H1 (cell line): ENCODE data around the gene GBF1. TPM values are rescaled to one million over a fixed set of nuclear protein-coding genes. Genes with fewer than 3 reads are reported as not detected.

Source experiments
- CTCF ChIA-PET: fragments of 300-600 bp; sonication (Branson Sonifier 250); formaldehyde crosslinking; loops from one replicate; lab custom pipeline; 2021; ENCODE audit not compliant: partially characterized antibody; lab: Charles Lee
- POLR2A ChIA-PET: fragments of 300-600 bp; sonication (Branson Sonifier 250); formaldehyde crosslinking; loops from one replicate; lab custom pipeline; 2021; ENCODE audit warnings: inconsistent platforms; ENCODE audit not compliant: partially characterized antibody; lab: Charles Lee
- DNase-seq, 2 experiments: peaks; one replicate each; pipeline versions ENCODE4 v3.0.0 to v3.0.0-alpha.2; 2010 to 2022; ENCODE audit warnings: low spot score in 2 of 2, low read depth in 1 of 2, mixed read lengths in 1 of 2
- FAIRE-seq: peaks from 2 replicates; lab custom pipeline; 2011; peaks lifted over from hg19 to GRCh38; lab: Jason Lieb, UNC
- H2AFZ ChIP-seq: 2 replicates; pipeline ENCODE4 v1.8.1; 2012; ENCODE audit warnings: low read length, inconsistent platforms
- H2AK5ac ChIP-seq: 2 replicates; pipeline ENCODE4 v1.6.1; 2013; ENCODE audit warnings: low read depth, low read length
- H2BK120ac ChIP-seq: replicated peaks from 2 replicates; pipeline ENCODE3; 2013; ENCODE audit warnings: low read depth, low read length, inconsistent platforms
- H2BK12ac ChIP-seq: 2 replicates; pipeline ENCODE4 v1.6.1; 2013; ENCODE audit warnings: low read depth, low read length
- H2BK15ac ChIP-seq: 2 replicates; pipeline ENCODE4 v1.6.1; 2013; ENCODE audit warnings: low read length
- H2BK20ac ChIP-seq: 2 replicates; pipeline ENCODE4 v1.6.1; 2013; ENCODE audit warnings: low read length
- H2BK5ac ChIP-seq: 2 replicates; pipeline ENCODE4 v1.6.1; 2013; ENCODE audit warnings: low read depth, low read length
- H3K14ac ChIP-seq: 2 replicates; pipeline ENCODE4 v1.6.1; 2013; ENCODE audit warnings: inconsistent platforms; ENCODE audit not compliant: insufficient read length
- H3K18ac ChIP-seq: 2 replicates; pipeline ENCODE4 v1.6.1; 2013; ENCODE audit warnings: low read length; ENCODE audit errors: extremely low read depth
- H3K23ac ChIP-seq: 2 replicates; pipeline ENCODE4 v1.6.1; 2013; ENCODE audit warnings: inconsistent platforms; ENCODE audit not compliant: insufficient read length
- H3K23me2 ChIP-seq: 2 replicates; pipeline ENCODE4 v1.6.1; 2013; ENCODE audit warnings: low read depth, low read length
- H3K27ac ChIP-seq: 2 replicates; pipeline ENCODE4 v1.6.1; 2011; ENCODE audit warnings: low read depth, low read length, inconsistent platforms
- H3K27me3 ChIP-seq, 4 experiments: replicated peaks in 1 of 4; 1 replicate in 1 of 4; 2 replicates in 3 of 4; pipeline versions ENCODE4 v1.6.1 to v1.8.1; 2011 to 2013; ENCODE audit warnings: low read length in 3 of 4, mild to moderate bottlenecking in 3 of 4, inconsistent platforms in 2 of 4, mixed read lengths in 2 of 4, moderate library complexity in 1 of 4; ENCODE audit not compliant: control insufficient read depth in 3 of 4, insufficient read depth in 3 of 4; ENCODE audit errors: extremely low read depth in 1 of 4
- H3K36me3 ChIP-seq, 4 experiments: 2 replicates each; pipeline versions ENCODE4 v1.6.1 to v1.8.1; 2011 to 2013; ENCODE audit warnings: mild to moderate bottlenecking in 4 of 4, low read length in 3 of 4, moderate library complexity in 2 of 4, control low read depth in 1 of 4, inconsistent platforms in 1 of 4; ENCODE audit not compliant: insufficient read depth in 4 of 4, control insufficient read depth in 2 of 4
- H3K4ac ChIP-seq: replicated peaks from 2 replicates; pipeline ENCODE3; 2013; ENCODE audit warnings: low read length, low read depth, mixed read lengths, inconsistent platforms; ENCODE audit not compliant: insufficient read length
- H3K4me1 ChIP-seq, 4 experiments: replicated peaks in 1 of 4; 1 replicate in 1 of 4; 2 replicates in 3 of 4; pipeline versions ENCODE4 v1.6.1 to v1.8.1; 2011 to 2013; ENCODE audit warnings: low read length in 3 of 4, inconsistent platforms in 2 of 4, mixed read lengths in 1 of 4; ENCODE audit not compliant: insufficient read depth in 4 of 4, control insufficient read depth in 3 of 4
- H3K4me2 ChIP-seq, 2 experiments: 2 replicates each; pipeline versions ENCODE4 v1.6.1 to v1.8.1; 2011 to 2013; ENCODE audit warnings: low read depth in 2 of 2, low read length in 2 of 2, control low read depth in 1 of 2, inconsistent platforms in 1 of 2, mild to moderate bottlenecking in 1 of 2; ENCODE audit not compliant: insufficient read depth in 1 of 2
- H3K4me3 ChIP-seq, 4 experiments: fragments of 200-600, 300-600 bp in 1 of 4; sonication (generic), shearing (Covaris generic), sonication (Bioruptor Twin) in 1 of 4; 2 replicates each; pipeline versions ENCODE4 v1.5.1 to v1.8.1; 2011 to 2016; ENCODE audit warnings: low read length in 4 of 4, low read depth in 3 of 4, control low read depth in 2 of 4, inconsistent platforms in 2 of 4, mild to moderate bottlenecking in 2 of 4, mixed read lengths in 1 of 4, moderate library complexity in 1 of 4; ENCODE audit not compliant: insufficient read depth in 2 of 4; ENCODE audit errors: extremely low read depth in 1 of 4
- H3K56ac ChIP-seq: replicated peaks from 2 replicates; pipeline ENCODE3; 2013; ENCODE audit warnings: low read depth, mild to moderate bottlenecking, mixed read lengths, low read length, inconsistent platforms; ENCODE audit not compliant: insufficient read length
- H3K79me1 ChIP-seq: 2 replicates; pipeline ENCODE4 v1.6.1; 2013; ENCODE audit warnings: low read depth, low read length, control low read depth
- H3K79me2 ChIP-seq, 2 experiments: 2 replicates each; pipeline versions ENCODE4 v1.6.1 to v1.8.1; 2012 to 2013; ENCODE audit warnings: low read length in 2 of 2, mild to moderate bottlenecking in 2 of 2, inconsistent platforms in 1 of 2; ENCODE audit not compliant: insufficient read depth in 2 of 2, control insufficient read depth in 1 of 2
- H3K9ac ChIP-seq, 4 experiments: replicated peaks in 1 of 4; 1 replicate in 1 of 4; 2 replicates in 3 of 4; pipeline versions ENCODE4 v1.6.1 to v1.8.1; 2011 to 2013; ENCODE audit warnings: low read depth in 3 of 4, low read length in 3 of 4, control low read depth in 2 of 4, mild to moderate bottlenecking in 2 of 4, moderate library complexity in 2 of 4, inconsistent platforms in 1 of 4; ENCODE audit errors: extremely low read depth in 1 of 4
- H3K9me3 ChIP-seq, 2 experiments: 2 replicates each; pipeline versions ENCODE4 v1.6.1 to v1.8.1; 2012 to 2013; ENCODE audit warnings: mild to moderate bottlenecking in 2 of 2, moderate library complexity in 2 of 2, control low read depth in 1 of 2, inconsistent platforms in 1 of 2, low read depth in 1 of 2, low read length in 1 of 2, mixed read lengths in 1 of 2; ENCODE audit not compliant: insufficient read depth in 2 of 2
- H4K20me1 ChIP-seq, 2 experiments: replicated peaks in 1 of 2; 2 replicates each; pipeline versions ENCODE3 to v1.8.1; 2011 to 2013; ENCODE audit warnings: inconsistent platforms in 2 of 2, low read length in 2 of 2, mild to moderate bottlenecking in 1 of 2; ENCODE audit not compliant: insufficient read depth in 2 of 2, control insufficient read depth in 1 of 2
- H4K5ac ChIP-seq: 2 replicates; pipeline ENCODE4 v1.6.1; 2013; ENCODE audit warnings: low read length, low read depth, mixed read lengths, inconsistent platforms; ENCODE audit not compliant: insufficient read length
- H4K8ac ChIP-seq: 2 replicates; pipeline ENCODE4 v1.8.0; 2013; ENCODE audit warnings: mild to moderate bottlenecking, moderate library complexity, low read length, inconsistent platforms; ENCODE audit not compliant: insufficient read depth; ENCODE audit errors: extremely low read depth
- H4K91ac ChIP-seq: replicated peaks from 2 replicates; pipeline ENCODE3; 2013; ENCODE audit warnings: low read length, mixed read lengths, inconsistent platforms; ENCODE audit not compliant: insufficient read length
- BACH1 ChIP-seq: IDR thresholded peaks from 2 replicates; pipeline ENCODE4 v1.6.1; 2012; ENCODE audit warnings: low read length, improper control_type of control experiment
- BCL11A ChIP-seq, 2 experiments: IDR thresholded peaks; one replicate each; pipeline ENCODE4 v1.6.1; 2011; ENCODE audit warnings: low read depth in 2 of 2, low read length in 2 of 2, mild to moderate bottlenecking in 2 of 2
- CEBPB ChIP-seq: IDR thresholded peaks from 2 replicates; pipeline ENCODE4 v1.6.1; 2012; ENCODE audit warnings: low read depth, low read length
- EGR1 ChIP-seq: IDR thresholded peaks from 2 replicates; pipeline ENCODE4 v1.6.1; 2011; ENCODE audit warnings: low read depth, low read length, borderline replicate concordance
- EZH2 ChIP-seq: fragments of 200-600 bp; sonication (generic); IDR thresholded peaks from 2 replicates; pipeline ENCODE4 v1.7.1; 2012; ENCODE audit warnings: low read depth, mild to moderate bottlenecking, moderate library complexity, low read length, inconsistent platforms; ENCODE audit not compliant: severe bottlenecking
- FOSL1 ChIP-seq: IDR thresholded peaks from 2 replicates; pipeline ENCODE4 v1.6.1; 2011; ENCODE audit warnings: mild to moderate bottlenecking, low read depth, low read length, moderate library complexity; ENCODE audit not compliant: insufficient read depth
- GTF2F1 ChIP-seq: IDR thresholded peaks from 2 replicates; pipeline ENCODE4 v1.6.1; 2012; ENCODE audit warnings: low read depth, low read length, improper control_type of control experiment, borderline replicate concordance
- NRF1 ChIP-seq: IDR thresholded peaks from 2 replicates; pipeline ENCODE4 v1.6.1; 2011; ENCODE audit warnings: mild to moderate bottlenecking, low read depth, low read length, improper control_type of control experiment
- SAP30 ChIP-seq: fragments of 300-600 bp; sonication (generic); IDR thresholded peaks from 2 replicates; pipeline ENCODE4 v1.7.1; 2012; ENCODE audit warnings: low read length, moderate library complexity, mild to moderate bottlenecking, inconsistent platforms; ENCODE audit not compliant: insufficient read depth, insufficient replicate concordance
- SIX5 ChIP-seq: IDR thresholded peaks from 2 replicates; pipeline ENCODE4 v1.6.1; 2011; ENCODE audit warnings: mild to moderate bottlenecking, low read depth, low read length
- SP1 ChIP-seq: IDR thresholded peaks from 2 replicates; pipeline ENCODE4 v1.6.1; 2011; ENCODE audit warnings: low read depth, low read length
- polyA plus RNA-seq, 7 experiments: library from polyadenylated mRNA; depleted of rRNA in 3 of 7; stranded (reverse) in 5 of 7; unstranded in 2 of 7; fragments of >200 nt in 5 of 7; fragments of 200-250 nt in 2 of 7; gene quantifications; 1 replicate in 5 of 7; 2 replicates in 1 of 7; 4 replicates in 1 of 7; pipeline versions ENCODE4 v1.2.1 to v1.2.3, GENCODE V29; 2011 to 2013; ENCODE audit warnings: missing spikeins in 2 of 7, mixed read lengths in 2 of 7
- total RNA-seq: library from RNA; stranded (reverse); fragmentation: NEBNext Ultra II Directional; extraction: Animal tissue kit (Norgen Biotek cat#: 25700); gene quantifications from 2 replicates; pipeline ENCODE4 v1.2.1, GENCODE V29; 2021

Gene GBF1
- total and polyA plus RNA-seq, 2 of the 8 experiments (the other 6 are each of a cell fraction or from before 2014, with no cell fraction given) = 11.0 to 25.5 TPM

DNA sequence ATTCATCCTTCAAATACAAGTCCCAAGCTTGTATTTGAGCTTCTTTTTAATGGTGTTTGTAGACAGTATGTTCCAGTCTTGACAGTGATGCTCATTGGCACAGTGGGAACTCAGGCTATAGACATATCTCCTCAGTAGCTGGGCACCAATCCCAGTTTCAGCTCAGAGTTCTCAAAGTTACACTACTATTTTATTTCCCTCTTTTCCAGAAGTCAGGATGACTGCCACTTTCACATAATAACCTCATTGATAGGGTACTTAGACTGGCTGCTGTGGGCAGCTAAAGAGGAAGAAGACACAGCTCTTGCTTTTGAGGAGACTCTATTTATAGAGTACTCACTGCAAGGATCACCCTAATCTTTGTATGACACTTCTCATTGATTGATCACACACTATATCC, 2.4 kb downstream of the GBF1 start:
- H3K9ac ChIP-seq = no peak overlapping the region
- no peak for FAIRE-seq
- H3K4ac ChIP-seq = no peak overlapping the region
- H3K79me2 ChIP-seq = peaks cover 0 to 38% of the 10 kb centered on the region in 2 experiments; a peak in 2 of 4 replicates
- DNase-seq = no peak
- no peak overlapping the region for H2BK5ac ChIP-seq
- no peak overlapping the region for H3K27ac ChIP-seq
- H4K91ac ChIP-seq = no peak overlapping the region
- no peak overlapping the region for H3K14ac ChIP-seq
- peaks cover 9% of the 10 kb centered on the region for H3K79me1 ChIP-seq
- no peak overlapping the region for H3K56ac ChIP-seq
- no peak overlapping the region for H3K23ac ChIP-seq
- H2AK5ac ChIP-seq = no peak overlapping the region
- no peak overlapping the region for H4K5ac ChIP-seq
- H3K4me2 ChIP-seq = no peak overlapping the region
- H4K8ac ChIP-seq = no peak overlapping the region
- peaks cover 2 to 6% (median 4%) of the 10 kb centered on the region in 4 experiments; a peak in 5 of 7 replicates for H3K4me1 ChIP-seq
- H2BK12ac ChIP-seq = no peak overlapping the region
- peaks cover 3 to 9% (median 5%) of the 10 kb centered on the region in 4 experiments for H3K27me3 ChIP-seq
- no peaks in the 10 kb centered on the region for H3K36me3 ChIP-seq
- H2AFZ ChIP-seq = no peak overlapping the region
- no peak overlapping the region for H3K18ac ChIP-seq
- H2BK20ac ChIP-seq = no peak overlapping the region
- no peaks in the 10 kb centered on the region for H3K9me3 ChIP-seq
- H3K23me2 ChIP-seq = peaks cover 2% of the 10 kb centered on the region
- H2BK15ac ChIP-seq = no peak overlapping the region
- CTCF ChIA-PET = interaction anchor here (0.6 to 3.0 kb wide), 14 partner anchors 8 to 242 kb away, joined by 3 to 12 read pairs (median 3); no protein-coding TSS in a partner anchor
- POLR2A ChIA-PET = interaction anchor here (1.0 to 1.2 kb wide), 2 partner anchors 9 to 93 kb away, joined by 3 read pairs; no protein-coding TSS in a partner anchor
- no peak overlapping the region for H3K4me3 ChIP-seq
- no peak overlapping the region for H2BK120ac ChIP-seq
- H4K20me1 ChIP-seq = peaks cover 5% of the 10 kb centered on the region in 2 experiments
- no peak for TF ChIP-seq BCL11A (IDR thresholded peaks at IDR 0.05; ENCODE audit: low read depth in 2 of 2, low read length in 2 of 2)
- TF ChIP-seq EGR1 = no peak
- no peak for TF ChIP-seq EZH2
- no peak for TF ChIP-seq FOSL1
- TF ChIP-seq SP1 = no peak
- no peak for TF ChIP-seq GTF2F1
- no peak for TF ChIP-seq BACH1
- TF ChIP-seq SIX5 = no peak
- TF ChIP-seq NRF1 = no peak
- TF ChIP-seq CEBPB = no peak
- TF ChIP-seq SAP30 = no peak
